HepG2 (cell line): ENCODE measurements around the gene PRDM7. TPM values are rescaled to one million over a fixed set of nuclear protein-coding genes. Genes with fewer than 3 reads are reported as not detected.

Experiments
- AGO2 ChIP-seq: fragments of 200-400 bp; formaldehyde crosslinking; optimal IDR thresholded peaks from 2 replicates; pipeline ENCODE3; 2017; ENCODE audit warnings: mild to moderate bottlenecking, low read depth, low read length, moderate library complexity
- BRD4 ChIP-seq: sonication (generic); formaldehyde crosslinking; IDR thresholded peaks from 2 replicates; pipeline ENCODE4 v1.4.0; 2020; ENCODE audit warnings: missing genetic modification reagents
- FOSL2 ChIP-seq: sonication (generic); formaldehyde crosslinking; IDR thresholded peaks from 2 replicates; pipeline ENCODE4 v1.4.0; 2020; ENCODE audit warnings: missing genetic modification reagents
- HMG20B ChIP-seq: conservative IDR thresholded peaks from 2 replicates; pipeline ENCODE4 v1.6.1; 2016; ENCODE audit warnings: missing genetic modification reagents, missing compliant biosample characterization
- HOXA7 ChIP-seq: sonication (generic); formaldehyde crosslinking; IDR thresholded peaks from 2 replicates; pipeline ENCODE4 v1.8.1; 2022; ENCODE audit warnings: mild to moderate bottlenecking, missing genetic modification reagents, moderate library complexity
- KDM5A ChIP-seq: fragments of 200-600 bp; sonication (generic); IDR thresholded peaks from 2 replicates; pipeline ENCODE4 v1.7.0; 2018; ENCODE audit warnings: antibody characterized with exemption, mild to moderate bottlenecking, low read length, borderline replicate concordance
- MIXL1 ChIP-seq: IDR thresholded peaks from 2 replicates; pipeline ENCODE4 v1.6.1; 2016
- SP2 ChIP-seq: sonication (generic); formaldehyde crosslinking; IDR thresholded peaks from 2 replicates; pipeline ENCODE4 v1.5.1; 2020; ENCODE audit warnings: mild to moderate bottlenecking, missing genetic modification reagents
- ZFY ChIP-seq: sonication (generic); formaldehyde crosslinking; IDR thresholded peaks from 2 replicates; pipeline ENCODE4 v1.4.0; 2020; ENCODE audit warnings: missing genetic modification reagents
- ZKSCAN5 ChIP-seq: sonication (generic); formaldehyde crosslinking; IDR thresholded peaks from 2 replicates; pipeline ENCODE4 v1.5.1; 2020; ENCODE audit warnings: mild to moderate bottlenecking, missing genetic modification reagents
- ZNF235 ChIP-seq: sonication (generic); formaldehyde crosslinking; IDR thresholded peaks from 2 replicates; pipeline ENCODE4 v1.8.1; 2023; ENCODE audit warnings: mild to moderate bottlenecking, missing genetic modification reagents, borderline replicate concordance
- ZNF772 ChIP-seq: sonication (generic); formaldehyde crosslinking; IDR thresholded peaks from 2 replicates; pipeline ENCODE4 v1.5.0; 2020; ENCODE audit warnings: mild to moderate bottlenecking, missing genetic modification reagents
- ZSCAN21 ChIP-seq: sonication (generic); formaldehyde crosslinking; IDR thresholded peaks from 2 replicates; pipeline ENCODE4 v1.8.0; 2022; ENCODE audit warnings: mild to moderate bottlenecking, missing genetic modification reagents, moderate library complexity, borderline replicate concordance
- ZSCAN25 ChIP-seq: sonication (generic); formaldehyde crosslinking; IDR thresholded peaks from 2 replicates; pipeline ENCODE4 v1.8.0; 2022; ENCODE audit warnings: mild to moderate bottlenecking, missing genetic modification reagents
- polyA plus RNA-seq, 8 experiments: library from polyadenylated mRNA; depleted of rRNA in 3 of 8; stranded (reverse) in 7 of 8; unstranded in 1 of 8; fragments of >200 nt; fragmentation: Illumina TruSeq in 4 of 8; extraction: Trizol in 4 of 8; gene quantifications; 2 replicates each; pipeline versions ENCODE4 v1.2.1 to v1.2.3, GENCODE V29; 2011 to 2016; ENCODE audit warnings: low read depth in 4 of 8, missing spikeins in 1 of 8, mixed read lengths in 1 of 8; ENCODE audit not compliant: insufficient read depth in 1 of 8
- total RNA-seq, 5 experiments: library from RNA; depleted of rRNA; stranded (reverse); fragments of >200 nt; fragmentation: Illumina TruSeq; extraction: Trizol; gene quantifications; 2 replicates each; pipeline ENCODE4 v1.2.3, GENCODE V29; 2016; ENCODE audit warnings: low read depth in 1 of 5
- TF ChIP-seq, protein P1 (sequence below): sonication (generic); formaldehyde crosslinking; IDR thresholded peaks from 2 replicates; pipeline ENCODE4 v1.4.0; 2020; ENCODE audit warnings: missing genetic modification reagents
- TF ChIP-seq, protein P2 (sequence below): sonication (generic); formaldehyde crosslinking; conservative IDR thresholded peaks from 2 replicates; pipeline ENCODE4 v1.4.0; 2020; ENCODE audit warnings: mild to moderate bottlenecking, missing genetic modification reagents, moderate library complexity
- TF ChIP-seq, protein P3 (sequence below): sonication (generic); formaldehyde crosslinking; IDR thresholded peaks from 2 replicates; pipeline ENCODE4 v1.5.0; 2020; ENCODE audit warnings: mild to moderate bottlenecking, missing genetic modification reagents
- TF ChIP-seq, protein P4 (sequence below): fragments of 450-650 bp; IDR thresholded peaks from 2 replicates; pipeline ENCODE4 v1.6.1; 2017
- TF ChIP-seq, protein P5 (sequence below): sonication (generic); formaldehyde crosslinking; IDR thresholded peaks from 2 replicates; pipeline ENCODE4 v1.9.0; 2021; ENCODE audit warnings: missing genetic modification reagents, mild to moderate bottlenecking, borderline replicate concordance
- TF ChIP-seq, protein P6 (sequence below): sonication (generic); formaldehyde crosslinking; IDR thresholded peaks from 2 replicates; pipeline ENCODE4 v1.4.0; 2020; ENCODE audit warnings: missing genetic modification reagents, low read depth, mild to moderate bottlenecking, borderline replicate concordance

The PRDM7 gene
- total and polyA plus RNA-seq, 2 of the 13 experiments (the other 11 are each of a cell fraction or from before 2014, with no cell fraction given): not detected

DNA sequence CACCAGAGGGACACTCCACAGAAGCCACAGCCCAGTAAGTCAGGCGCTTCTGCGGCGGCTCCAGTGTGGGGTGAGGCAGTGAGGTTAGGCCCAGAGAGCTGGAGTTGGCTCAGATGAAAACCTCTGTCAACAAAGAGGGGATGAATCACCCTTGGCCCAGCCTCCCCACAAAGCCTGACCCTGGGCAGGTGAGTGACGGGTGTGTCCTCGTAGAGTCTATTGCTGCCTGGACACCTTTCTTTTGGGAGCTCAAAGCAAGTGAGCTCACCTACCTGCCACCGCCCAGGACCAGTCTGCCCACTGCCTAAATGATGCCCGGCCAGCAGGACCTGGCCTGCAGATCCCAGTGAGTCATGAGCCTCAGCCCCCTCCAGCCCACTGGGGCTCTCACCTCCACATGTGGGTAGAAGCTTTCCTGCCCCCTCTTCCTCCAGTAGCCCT lies 33.0 kb downstream of the PRDM7 start (continued):
- TF ChIP-seq, protein P1, sequence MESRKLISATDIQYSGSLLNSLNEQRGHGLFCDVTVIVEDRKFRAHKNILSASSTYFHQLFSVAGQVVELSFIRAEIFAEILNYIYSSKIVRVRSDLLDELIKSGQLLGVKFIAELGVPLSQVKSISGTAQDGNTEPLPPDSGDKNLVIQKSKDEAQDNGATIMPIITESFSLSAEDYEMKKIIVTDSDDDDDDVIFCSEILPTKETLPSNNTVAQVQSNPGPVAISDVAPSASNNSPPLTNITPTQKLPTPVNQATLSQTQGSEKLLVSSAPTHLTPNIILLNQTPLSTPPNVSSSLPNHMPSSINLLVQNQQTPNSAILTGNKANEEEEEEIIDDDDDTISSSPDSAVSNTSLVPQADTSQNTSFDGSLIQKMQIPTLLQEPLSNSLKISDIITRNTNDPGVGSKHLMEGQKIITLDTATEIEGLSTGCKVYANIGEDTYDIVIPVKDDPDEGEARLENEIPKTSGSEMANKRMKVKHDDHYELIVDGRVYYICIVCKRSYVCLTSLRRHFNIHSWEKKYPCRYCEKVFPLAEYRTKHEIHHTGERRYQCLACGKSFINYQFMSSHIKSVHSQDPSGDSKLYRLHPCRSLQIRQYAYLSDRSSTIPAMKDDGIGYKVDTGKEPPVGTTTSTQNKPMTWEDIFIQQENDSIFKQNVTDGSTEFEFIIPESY (CRISPR knock-in tag): peak; percentile 97
- TF ChIP-seq ZNF235 (no peak), SP2 (no peak), MIXL1 (CRISPR knock-in tag) (no peak), KDM5A (no peak), FOSL2 (peak; percentile 94), ZKSCAN5 (CRISPR knock-in tag) (no peak), ZSCAN25 (CRISPR knock-in tag) (no peak), ZSCAN21 (CRISPR knock-in tag) (no peak), ZFY (CRISPR knock-in tag) (no peak), HOXA7 (CRISPR knock-in tag) (no peak), ZNF772 (CRISPR knock-in tag) (no peak), HMG20B (CRISPR knock-in tag) (no peak), AGO2 (peak; percentile 70), BRD4 (CRISPR knock-in tag) (no peak)
- TF ChIP-seq, protein P2, sequence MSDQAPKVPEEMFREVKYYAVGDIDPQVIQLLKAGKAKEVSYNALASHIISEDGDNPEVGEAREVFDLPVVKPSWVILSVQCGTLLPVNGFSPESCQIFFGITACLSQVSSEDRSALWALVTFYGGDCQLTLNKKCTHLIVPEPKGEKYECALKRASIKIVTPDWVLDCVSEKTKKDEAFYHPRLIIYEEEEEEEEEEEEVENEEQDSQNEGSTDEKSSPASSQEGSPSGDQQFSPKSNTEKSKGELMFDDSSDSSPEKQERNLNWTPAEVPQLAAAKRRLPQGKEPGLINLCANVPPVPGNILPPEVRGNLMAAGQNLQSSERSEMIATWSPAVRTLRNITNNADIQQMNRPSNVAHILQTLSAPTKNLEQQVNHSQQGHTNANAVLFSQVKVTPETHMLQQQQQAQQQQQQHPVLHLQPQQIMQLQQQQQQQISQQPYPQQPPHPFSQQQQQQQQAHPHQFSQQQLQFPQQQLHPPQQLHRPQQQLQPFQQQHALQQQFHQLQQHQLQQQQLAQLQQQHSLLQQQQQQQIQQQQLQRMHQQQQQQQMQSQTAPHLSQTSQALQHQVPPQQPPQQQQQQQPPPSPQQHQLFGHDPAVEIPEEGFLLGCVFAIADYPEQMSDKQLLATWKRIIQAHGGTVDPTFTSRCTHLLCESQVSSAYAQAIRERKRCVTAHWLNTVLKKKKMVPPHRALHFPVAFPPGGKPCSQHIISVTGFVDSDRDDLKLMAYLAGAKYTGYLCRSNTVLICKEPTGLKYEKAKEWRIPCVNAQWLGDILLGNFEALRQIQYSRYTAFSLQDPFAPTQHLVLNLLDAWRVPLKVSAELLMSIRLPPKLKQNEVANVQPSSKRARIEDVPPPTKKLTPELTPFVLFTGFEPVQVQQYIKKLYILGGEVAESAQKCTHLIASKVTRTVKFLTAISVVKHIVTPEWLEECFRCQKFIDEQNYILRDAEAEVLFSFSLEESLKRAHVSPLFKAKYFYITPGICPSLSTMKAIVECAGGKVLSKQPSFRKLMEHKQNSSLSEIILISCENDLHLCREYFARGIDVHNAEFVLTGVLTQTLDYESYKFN: no peak
- TF ChIP-seq, protein P3, sequence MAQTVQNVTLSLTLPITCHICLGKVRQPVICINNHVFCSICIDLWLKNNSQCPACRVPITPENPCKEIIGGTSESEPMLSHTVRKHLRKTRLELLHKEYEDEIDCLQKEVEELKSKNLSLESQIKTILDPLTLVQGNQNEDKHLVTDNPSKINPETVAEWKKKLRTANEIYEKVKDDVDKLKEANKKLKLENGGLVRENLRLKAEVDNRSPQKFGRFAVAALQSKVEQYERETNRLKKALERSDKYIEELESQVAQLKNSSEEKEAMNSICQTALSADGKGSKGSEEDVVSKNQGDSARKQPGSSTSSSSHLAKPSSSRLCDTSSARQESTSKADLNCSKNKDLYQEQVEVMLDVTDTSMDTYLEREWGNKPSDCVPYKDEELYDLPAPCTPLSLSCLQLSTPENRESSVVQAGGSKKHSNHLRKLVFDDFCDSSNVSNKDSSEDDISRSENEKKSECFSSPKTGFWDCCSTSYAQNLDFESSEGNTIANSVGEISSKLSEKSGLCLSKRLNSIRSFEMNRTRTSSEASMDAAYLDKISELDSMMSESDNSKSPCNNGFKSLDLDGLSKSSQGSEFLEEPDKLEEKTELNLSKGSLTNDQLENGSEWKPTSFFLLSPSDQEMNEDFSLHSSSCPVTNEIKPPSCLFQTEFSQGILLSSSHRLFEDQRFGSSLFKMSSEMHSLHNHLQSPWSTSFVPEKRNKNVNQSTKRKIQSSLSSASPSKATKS (CRISPR knock-in tag): no peak
- TF ChIP-seq, protein P4, sequence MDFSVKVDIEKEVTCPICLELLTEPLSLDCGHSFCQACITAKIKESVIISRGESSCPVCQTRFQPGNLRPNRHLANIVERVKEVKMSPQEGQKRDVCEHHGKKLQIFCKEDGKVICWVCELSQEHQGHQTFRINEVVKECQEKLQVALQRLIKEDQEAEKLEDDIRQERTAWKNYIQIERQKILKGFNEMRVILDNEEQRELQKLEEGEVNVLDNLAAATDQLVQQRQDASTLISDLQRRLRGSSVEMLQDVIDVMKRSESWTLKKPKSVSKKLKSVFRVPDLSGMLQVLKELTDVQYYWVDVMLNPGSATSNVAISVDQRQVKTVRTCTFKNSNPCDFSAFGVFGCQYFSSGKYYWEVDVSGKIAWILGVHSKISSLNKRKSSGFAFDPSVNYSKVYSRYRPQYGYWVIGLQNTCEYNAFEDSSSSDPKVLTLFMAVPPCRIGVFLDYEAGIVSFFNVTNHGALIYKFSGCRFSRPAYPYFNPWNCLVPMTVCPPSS: no peak
- TF ChIP-seq, protein P5, sequence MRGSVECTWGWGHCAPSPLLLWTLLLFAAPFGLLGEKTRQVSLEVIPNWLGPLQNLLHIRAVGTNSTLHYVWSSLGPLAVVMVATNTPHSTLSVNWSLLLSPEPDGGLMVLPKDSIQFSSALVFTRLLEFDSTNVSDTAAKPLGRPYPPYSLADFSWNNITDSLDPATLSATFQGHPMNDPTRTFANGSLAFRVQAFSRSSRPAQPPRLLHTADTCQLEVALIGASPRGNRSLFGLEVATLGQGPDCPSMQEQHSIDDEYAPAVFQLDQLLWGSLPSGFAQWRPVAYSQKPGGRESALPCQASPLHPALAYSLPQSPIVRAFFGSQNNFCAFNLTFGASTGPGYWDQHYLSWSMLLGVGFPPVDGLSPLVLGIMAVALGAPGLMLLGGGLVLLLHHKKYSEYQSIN (CRISPR knock-in tag): no peak
- TF ChIP-seq, protein P6, sequence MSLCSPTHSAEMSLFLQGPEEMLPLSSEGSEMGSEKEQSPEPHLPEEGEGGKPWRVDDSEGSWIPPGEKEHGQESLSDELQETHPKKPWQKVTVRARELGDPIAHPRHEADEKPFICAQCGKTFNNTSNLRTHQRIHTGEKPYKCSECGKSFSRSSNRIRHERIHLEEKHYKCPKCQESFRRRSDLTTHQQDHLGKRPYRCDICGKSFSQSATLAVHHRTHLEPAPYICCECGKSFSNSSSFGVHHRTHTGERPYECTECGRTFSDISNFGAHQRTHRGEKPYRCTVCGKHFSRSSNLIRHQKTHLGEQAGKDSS: no peak
